ENCODE results near the gene PCNX1.

Gene PCNX1

GRCh38 chr14:71163050-71163841 lies 256.0 kb downstream of the PCNX1 start:
- DNase-seq (ENCODE audit: low spot score) = no peak

DNA sequence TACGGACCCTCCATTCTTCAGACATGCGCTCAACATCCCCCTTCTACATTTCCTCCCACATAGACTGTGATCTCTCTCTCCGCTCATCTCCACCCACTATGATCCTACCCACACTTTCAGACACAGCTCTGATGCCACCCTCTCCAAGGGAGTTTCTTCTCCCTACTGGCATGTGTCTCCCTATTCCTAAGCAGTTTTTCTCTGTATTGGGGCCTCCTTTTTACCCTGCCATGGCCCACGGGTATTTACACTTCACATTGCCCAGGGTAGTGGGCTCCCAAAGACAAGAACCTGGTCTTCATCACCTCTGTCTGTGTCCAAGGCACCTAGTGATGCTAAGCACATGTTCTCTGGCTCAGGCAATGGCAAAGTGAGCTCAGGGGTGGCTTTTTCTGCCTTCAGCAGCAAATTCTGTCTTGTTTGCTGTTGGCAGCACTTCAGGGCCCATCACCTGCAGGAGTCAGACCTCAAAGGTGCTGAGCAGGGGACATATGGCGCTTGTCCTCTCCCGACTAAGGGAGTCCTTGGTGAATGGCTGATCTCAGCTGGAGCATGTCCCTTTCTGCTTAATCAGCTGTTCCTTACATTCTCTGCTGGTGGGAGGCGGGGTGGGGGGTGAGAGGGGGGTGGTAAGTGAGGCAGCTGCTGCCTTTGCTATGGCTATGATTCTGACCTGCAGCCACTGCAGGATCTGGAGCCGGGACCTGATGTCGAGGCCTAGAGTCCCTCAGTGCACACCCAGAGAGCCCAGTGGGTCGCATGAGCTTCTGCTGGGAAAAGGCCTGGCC lies 256.8 kb downstream of the PCNX1 start:
- DNase-seq (ENCODE audit: low spot score) = no peak

Measured in globus pallidus (tissue), 1 donor.